AG09309 (cell line): ENCODE results near the gene ZNF141.
"Not testable (repeated sequence)": the region's sequence is repeated elsewhere in the genome, so short reads cannot be mapped to it uniquely, and the experiment has no call there.

Source experiments
- DNase-seq: peaks from one replicate; pipeline ENCODE4 v3.0.0-alpha.2; 2010; ENCODE audit warnings: low read depth
- H3K4me3 ChIP-seq: 2 replicates; pipeline ENCODE4 v1.5.1; 2011; ENCODE audit warnings: mild to moderate bottlenecking, low read depth, low read length, moderate library complexity; ENCODE audit not compliant: control insufficient read depth
- CTCF ChIP-seq: IDR thresholded peaks from 2 replicates; pipeline ENCODE4 v1.5.1; 2011; ENCODE audit warnings: mild to moderate bottlenecking, low read depth, low read length, inconsistent platforms; ENCODE audit not compliant: insufficient read depth, control insufficient read depth; ENCODE audit errors: missing control alignments

The ZNF141 gene

GRCh38 chr4:385934-386707 is 48.5 kb downstream of the ZNF141 start:
- H3K4me3 ChIP-seq = no peak overlapping the region
- TF ChIP-seq CTCF = no peak
- DNase-seq = no peak

- H3K4me3 ChIP-seq = no peak overlapping the region
- DNase-seq = no peak
- TF ChIP-seq CTCF = no peak
These were observed 49.1 kb downstream of the ZNF141 start for GRCh38 chr4:386708-387105.

- DNase-seq = no peak
- no peak for TF ChIP-seq CTCF
- no peak overlapping the region for H3K4me3 ChIP-seq
These were observed 66.4 kb downstream of the ZNF141 start for GRCh38 chr4:404006-404405.

- H3K4me3 ChIP-seq, DNase-seq: not testable (repeated sequence)
These were observed 70.7 kb downstream of the ZNF141 start for GRCh38 chr4:408321-408720.

- no peak for DNase-seq
- H3K4me3 ChIP-seq = no peak overlapping the region
- TF ChIP-seq CTCF = no peak
These were observed 85.0 kb downstream of the ZNF141 start for GRCh38 chr4:422587-422986.
